GM10248 (cell line): ENCODE measurements around the gene RBM12.
"Not testable (repeated sequence)": the region's sequence is repeated elsewhere in the genome, so short reads cannot be mapped to it uniquely, and the experiment has no call there.

Experiments used
- CTCF ChIA-PET: fragments of 300-600 bp; sonication (Branson Sonifier 250); formaldehyde crosslinking; extraction: SDS; loops from one replicate; lab custom pipeline; 2021; ENCODE audit warnings: antibody characterized with exemption; lab: Yijun Ruan, JAX
- POLR2A ChIA-PET: fragments of 350-650 bp; sonication (Branson Sonifier 250); formaldehyde crosslinking; extraction: SDS; loops from one replicate; lab custom pipeline; 2020; ENCODE audit warnings: antibody characterized with exemption; lab: Yijun Ruan, JAX
- DNase-seq: peaks from one replicate; pipeline ENCODE4 v3.0.0; 2012; ENCODE audit errors: extremely low spot score
- CTCF ChIP-seq: IDR thresholded peaks from 2 replicates; pipeline ENCODE4 v1.5.1; 2012; ENCODE audit warnings: mild to moderate bottlenecking, low read depth; ENCODE audit errors: extremely low read depth, missing control alignments, control extremely low read depth

Gene RBM12, protein sequence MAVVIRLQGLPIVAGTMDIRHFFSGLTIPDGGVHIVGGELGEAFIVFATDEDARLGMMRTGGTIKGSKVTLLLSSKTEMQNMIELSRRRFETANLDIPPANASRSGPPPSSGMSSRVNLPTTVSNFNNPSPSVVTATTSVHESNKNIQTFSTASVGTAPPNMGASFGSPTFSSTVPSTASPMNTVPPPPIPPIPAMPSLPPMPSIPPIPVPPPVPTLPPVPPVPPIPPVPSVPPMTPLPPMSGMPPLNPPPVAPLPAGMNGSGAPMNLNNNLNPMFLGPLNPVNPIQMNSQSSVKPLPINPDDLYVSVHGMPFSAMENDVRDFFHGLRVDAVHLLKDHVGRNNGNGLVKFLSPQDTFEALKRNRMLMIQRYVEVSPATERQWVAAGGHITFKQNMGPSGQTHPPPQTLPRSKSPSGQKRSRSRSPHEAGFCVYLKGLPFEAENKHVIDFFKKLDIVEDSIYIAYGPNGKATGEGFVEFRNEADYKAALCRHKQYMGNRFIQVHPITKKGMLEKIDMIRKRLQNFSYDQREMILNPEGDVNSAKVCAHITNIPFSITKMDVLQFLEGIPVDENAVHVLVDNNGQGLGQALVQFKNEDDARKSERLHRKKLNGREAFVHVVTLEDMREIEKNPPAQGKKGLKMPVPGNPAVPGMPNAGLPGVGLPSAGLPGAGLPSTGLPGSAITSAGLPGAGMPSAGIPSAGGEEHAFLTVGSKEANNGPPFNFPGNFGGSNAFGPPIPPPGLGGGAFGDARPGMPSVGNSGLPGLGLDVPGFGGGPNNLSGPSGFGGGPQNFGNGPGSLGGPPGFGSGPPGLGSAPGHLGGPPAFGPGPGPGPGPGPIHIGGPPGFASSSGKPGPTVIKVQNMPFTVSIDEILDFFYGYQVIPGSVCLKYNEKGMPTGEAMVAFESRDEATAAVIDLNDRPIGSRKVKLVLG

GRCh38 chr20:35664466-35665206 lies at the start of gene RBM12, which contains the start of gene CPNE1:
TSS of gene RBM12 (minus strand) at chr20:35664900. CDS start at chr20:35655322, 9,578 bp downstream.
TSS of gene CPNE1 (minus strand) at chr20:35664900. CDS start at chr20:35632923, 31,977 bp downstream.
- POLR2A ChIA-PET: interaction anchor here (0.5 to 1.7 kb wide), 5 partner anchors 45 to 289 kb away, joined by 4 to 14 read pairs (median 8); no protein-coding TSS in a partner anchor
- peak; percentile 99 for DNase-seq
- no peak for TF ChIP-seq CTCF
- CTCF ChIA-PET: interaction anchor here (0.8 to 1.7 kb wide), 5 partner anchors 45 to 289 kb away, joined by 3 to 7 read pairs (median 4); partner anchors contain the start of genes SCAND1 and SPAG4

DNA sequence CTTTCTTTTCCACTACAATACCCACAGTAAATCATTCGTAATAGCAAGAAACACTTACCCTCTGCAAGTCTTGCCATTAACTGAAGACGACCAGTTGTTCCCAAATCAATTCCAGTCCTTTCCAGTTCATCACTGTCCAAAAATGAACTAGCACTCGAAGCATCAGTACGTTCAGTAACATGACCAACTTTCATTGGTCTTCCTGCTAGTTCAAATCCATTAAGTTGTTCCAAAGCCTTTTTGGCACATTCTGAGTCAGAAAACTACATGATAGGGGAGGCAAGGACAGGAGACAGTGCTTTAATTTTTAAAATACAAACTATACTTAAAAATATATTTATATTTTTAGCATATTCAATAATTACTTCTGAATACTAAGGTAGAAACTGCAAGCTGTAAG lies 49.4 kb upstream of the RBM12 start:
- no peak for TF ChIP-seq CTCF
- DNase-seq: no peak
- CTCF ChIA-PET: interaction anchor here (1.0 to 1.9 kb wide), 2 partner anchors 10 to 13 kb away, joined by 4 to 6 read pairs; no protein-coding TSS in a partner anchor
- POLR2A ChIA-PET: interaction anchor here (1.1 kb wide), 1 partner anchor 8 kb away, joined by 8 read pairs; no protein-coding TSS in a partner anchor

DNA sequence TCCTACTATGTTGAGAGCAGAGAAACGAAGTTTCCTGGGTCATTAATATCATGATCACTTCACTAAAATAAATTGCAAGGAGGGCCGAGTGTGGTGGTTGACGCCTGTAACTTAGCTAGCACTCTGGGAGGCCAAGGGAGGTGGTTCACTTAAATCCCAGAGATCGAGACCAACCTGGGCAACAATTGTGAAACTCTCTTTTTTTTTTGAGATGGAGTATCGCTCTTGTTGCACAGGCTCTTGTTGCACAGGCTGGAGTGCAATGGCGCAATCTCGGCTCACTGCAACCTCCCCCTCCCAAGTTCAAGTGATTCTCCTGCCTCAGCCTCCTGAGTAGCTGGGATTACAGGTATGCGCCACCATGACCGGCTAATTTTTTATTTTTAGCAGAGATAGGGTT lies 48.4 kb upstream of the RBM12 start:
- DNase-seq, POLR2A ChIA-PET: not testable (repeated sequence)
- CTCF ChIA-PET: interaction anchor here (1.0 to 1.5 kb wide), 3 partner anchors 12 to 250 kb away, joined by 3 read pairs; no protein-coding TSS in a partner anchor

DNA sequence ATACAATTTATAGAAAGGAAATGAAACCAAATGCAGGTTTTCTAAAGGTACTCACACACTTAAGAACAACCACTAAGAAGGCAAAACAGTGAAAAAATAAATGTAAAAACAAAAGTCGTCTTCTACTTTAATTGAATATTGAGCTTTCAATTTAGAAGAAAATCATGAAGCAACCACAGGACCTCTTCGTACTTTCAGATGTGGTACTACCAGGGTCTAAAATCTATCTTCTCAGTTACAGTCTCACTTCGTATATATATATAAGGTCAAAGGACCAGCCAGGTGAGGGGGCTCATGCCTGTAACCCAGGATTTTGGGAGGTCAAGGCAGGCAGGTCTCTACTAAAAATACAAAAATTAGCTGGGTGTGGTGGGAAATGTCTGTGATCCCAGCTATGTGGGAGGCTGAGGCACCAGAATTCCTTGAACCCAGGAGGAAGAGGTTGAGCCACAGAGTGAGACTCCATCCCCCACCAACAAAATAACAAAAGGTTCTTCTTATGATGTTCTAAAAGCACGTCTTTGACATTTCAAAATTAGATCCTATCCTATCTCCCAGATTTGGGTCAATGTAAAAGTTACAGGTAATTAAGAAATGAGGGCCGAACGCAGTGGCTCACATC lies 47.0 kb upstream of the RBM12 start:
- CTCF ChIA-PET: interaction anchor here (1.3 to 1.5 kb wide), 3 partner anchors 10 to 14 kb away, joined by 3 read pairs; no protein-coding TSS in a partner anchor
- no peak for DNase-seq
- no peak for TF ChIP-seq CTCF
- POLR2A ChIA-PET: interaction anchor here (0.6 to 1.0 kb wide), 2 partner anchors 8 to 118 kb away, joined by 3 read pairs; no protein-coding TSS in a partner anchor

GRCh38 chr20:35710884-35711587 lies 46.3 kb upstream of the RBM12 start:
- ChIA-PET POLR2A (interaction anchor here (1.0 kb wide), 1 partner anchor 9 kb away, joined by 3 read pairs; no protein-coding TSS in a partner anchor), CTCF (interaction anchor here (1.0 to 1.4 kb wide), 3 partner anchors 8 to 10 kb away, joined by 3 to 6 read pairs (median 3); no protein-coding TSS in a partner anchor)
- TF ChIP-seq CTCF: no peak
- DNase-seq: no peak
